Occipital lobe (tissue), 2 donors: ENCODE data around the gene GNAI2. TPM values are rescaled to one million over a fixed set of nuclear protein-coding genes. Genes with fewer than 3 reads are reported as not detected.
A peak's percentile ranks its signal among the peaks of the same experiment; 100 is the strongest.

ENCODE experiments used
- DNase-seq: peaks from one replicate; lab custom pipeline; 2025; lab: John Stamatoyannopoulos, UW
- total RNA-seq: library from RNA; depleted of rRNA; stranded (reverse); fragments of >200 nt; gene quantifications from one replicate; pipeline ENCODE4 v1.2.3, GENCODE V29; 2014

The GNAI2 gene
- total RNA-seq: 84.5 TPM

GRCh38 chr3:50235716-50236483 lies at the start of gene GNAI2:
GNAI2 (plus strand) TSS chr3:50236204; CDS start chr3:50236336, 132 bp downstream.
- peak; percentile 99 for DNase-seq

- no peak for DNase-seq
These were observed 48.3 kb upstream of the GNAI2 start for GRCh38 chr3:50187750-50188149.

- DNase-seq: peak; percentile 68
These were observed 46.7 kb upstream of the GNAI2 start for GRCh38 chr3:50189274-50189673.

- no peak for DNase-seq
These were observed 46.0 kb upstream of the GNAI2 start for GRCh38 chr3:50189989-50190388.

GRCh38 chr3:50190936-50191660 lies 44.9 kb upstream of the GNAI2 start, which contains the start of gene GNAT1:
GNAT1 (plus strand) TSS chr3:50191610; CDS start chr3:50191726, 116 bp downstream.
- no peak for DNase-seq

DNA sequence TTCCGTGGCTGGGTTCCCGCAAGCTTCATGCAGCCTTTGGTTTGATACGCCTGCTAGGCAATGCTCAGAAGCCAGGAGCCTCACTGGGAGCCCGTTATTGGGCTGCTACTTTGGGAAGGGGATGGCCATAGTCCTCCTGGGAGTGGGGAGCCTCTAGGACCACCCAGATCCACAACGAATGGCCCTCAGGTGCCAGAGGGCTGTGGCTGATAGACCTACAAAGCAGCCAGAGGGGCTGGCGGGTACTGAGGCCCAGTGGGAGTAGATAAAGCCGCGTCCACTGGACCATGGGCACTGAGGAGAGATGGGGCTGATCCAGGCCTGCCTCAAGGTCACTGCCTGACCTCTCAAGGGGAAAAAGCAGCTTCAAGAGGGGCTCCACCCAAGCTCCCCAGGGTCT lies 43.9 kb upstream of the GNAI2 start:
- no peak for DNase-seq

DNA sequence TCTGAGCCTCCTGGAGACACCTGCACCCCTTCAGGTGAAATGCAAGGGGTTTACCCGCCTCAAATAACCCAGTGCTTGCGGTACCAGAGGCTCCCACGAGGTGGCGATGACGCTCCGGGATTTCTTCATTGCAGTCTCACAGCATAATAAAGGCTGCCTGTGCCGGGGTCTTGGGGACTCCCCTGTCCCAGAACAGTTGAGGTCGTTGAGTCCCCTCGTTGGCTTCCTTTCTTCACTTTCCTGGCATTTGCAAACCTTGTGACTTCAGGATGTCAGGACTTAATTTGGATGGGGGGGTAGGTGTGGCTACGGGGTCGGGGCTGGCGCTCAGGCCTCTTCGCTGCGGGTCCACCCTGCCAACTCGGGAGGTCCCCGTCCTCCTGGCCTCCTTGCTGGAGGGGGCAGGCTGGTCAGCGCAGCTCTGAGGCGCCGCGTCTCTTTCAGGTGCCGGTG lies 43.3 kb upstream of the GNAI2 start:
- peak; percentile 39 for DNase-seq

DNA sequence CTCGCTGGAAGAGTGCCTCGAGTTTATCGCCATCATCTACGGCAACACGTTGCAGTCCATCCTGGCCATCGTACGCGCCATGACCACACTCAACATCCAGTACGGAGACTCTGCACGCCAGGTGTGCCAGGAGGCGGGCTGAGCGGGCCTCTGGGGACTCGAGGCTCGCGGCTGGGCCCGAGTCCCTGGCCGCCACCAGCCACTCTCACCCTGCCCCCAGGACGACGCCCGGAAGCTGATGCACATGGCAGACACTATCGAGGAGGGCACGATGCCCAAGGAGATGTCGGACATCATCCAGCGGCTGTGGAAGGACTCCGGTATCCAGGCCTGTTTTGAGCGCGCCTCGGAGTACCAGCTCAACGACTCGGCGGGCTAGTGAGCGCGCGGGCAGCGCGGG lies 42.7 kb upstream of the GNAI2 start:
- DNase-seq: no peak

DNA sequence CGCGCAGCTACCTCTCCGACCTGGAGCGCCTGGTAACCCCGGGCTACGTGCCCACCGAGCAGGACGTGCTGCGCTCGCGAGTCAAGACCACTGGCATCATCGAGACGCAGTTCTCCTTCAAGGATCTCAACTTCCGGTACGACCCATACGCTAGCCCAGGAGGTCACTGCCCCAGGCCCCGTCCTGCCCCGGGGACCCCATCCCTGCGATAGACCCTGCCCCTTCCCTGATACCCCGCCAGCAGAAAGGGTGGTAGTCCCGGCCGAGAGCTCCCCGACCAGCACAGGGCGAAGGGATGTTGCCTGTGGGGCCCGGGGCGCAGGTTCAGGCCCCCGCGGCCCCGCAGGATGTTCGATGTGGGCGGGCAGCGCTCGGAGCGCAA lies 42.3 kb upstream of the GNAI2 start:
- no peak for DNase-seq

GRCh38 chr3:50194128-50194902 lies 41.7 kb upstream of the GNAI2 start:
- peak; percentile 20 for DNase-seq

- DNase-seq: no peak
These were observed 41.0 kb upstream of the GNAI2 start for GRCh38 chr3:50194903-50195500.

- DNase-seq: no peak
These were observed 40.3 kb upstream of the GNAI2 start for GRCh38 chr3:50195501-50196252.

GRCh38 chr3:50196253-50196801 lies 39.7 kb upstream of the GNAI2 start:
- DNase-seq: no peak

DNA sequence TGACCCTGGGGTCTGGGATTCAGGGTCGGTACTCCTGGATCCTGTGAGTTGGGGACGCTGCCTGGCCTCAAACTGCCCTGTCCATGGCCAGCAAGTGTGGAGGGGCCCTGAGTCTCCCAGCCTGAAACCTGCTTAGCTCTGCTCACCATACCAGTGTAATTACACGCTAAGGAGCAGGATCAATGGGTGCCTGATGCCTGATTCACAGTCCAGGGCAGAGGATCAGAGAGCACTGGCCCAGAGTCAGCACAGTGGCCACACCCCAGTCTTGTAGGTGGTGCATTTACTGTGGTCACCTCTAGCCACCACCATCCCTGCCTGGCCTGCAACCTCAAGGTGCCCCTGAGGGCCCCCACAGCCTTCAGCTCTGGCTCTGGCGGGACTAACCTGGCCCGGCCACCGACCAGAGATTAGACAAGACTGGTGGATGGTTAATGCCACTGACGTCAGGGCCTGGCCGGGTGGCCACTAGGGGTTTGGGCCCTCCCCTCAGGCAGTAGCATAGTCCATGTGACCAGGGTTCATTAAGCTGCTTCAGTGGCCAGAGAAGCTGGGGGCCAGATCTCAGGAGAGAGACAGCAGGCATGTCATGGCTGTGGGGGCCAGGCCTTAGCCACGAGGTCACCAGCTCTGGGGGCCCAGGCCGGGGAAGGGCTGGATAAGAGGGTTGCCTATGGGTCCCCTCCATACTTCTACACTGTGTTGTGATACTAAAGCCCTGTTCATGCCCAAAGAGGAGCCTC lies 34.3 kb upstream of the GNAI2 start:
- DNase-seq: no peak

- DNase-seq: no peak
These were observed 33.5 kb upstream of the GNAI2 start for GRCh38 chr3:50202353-50203112.

DNA sequence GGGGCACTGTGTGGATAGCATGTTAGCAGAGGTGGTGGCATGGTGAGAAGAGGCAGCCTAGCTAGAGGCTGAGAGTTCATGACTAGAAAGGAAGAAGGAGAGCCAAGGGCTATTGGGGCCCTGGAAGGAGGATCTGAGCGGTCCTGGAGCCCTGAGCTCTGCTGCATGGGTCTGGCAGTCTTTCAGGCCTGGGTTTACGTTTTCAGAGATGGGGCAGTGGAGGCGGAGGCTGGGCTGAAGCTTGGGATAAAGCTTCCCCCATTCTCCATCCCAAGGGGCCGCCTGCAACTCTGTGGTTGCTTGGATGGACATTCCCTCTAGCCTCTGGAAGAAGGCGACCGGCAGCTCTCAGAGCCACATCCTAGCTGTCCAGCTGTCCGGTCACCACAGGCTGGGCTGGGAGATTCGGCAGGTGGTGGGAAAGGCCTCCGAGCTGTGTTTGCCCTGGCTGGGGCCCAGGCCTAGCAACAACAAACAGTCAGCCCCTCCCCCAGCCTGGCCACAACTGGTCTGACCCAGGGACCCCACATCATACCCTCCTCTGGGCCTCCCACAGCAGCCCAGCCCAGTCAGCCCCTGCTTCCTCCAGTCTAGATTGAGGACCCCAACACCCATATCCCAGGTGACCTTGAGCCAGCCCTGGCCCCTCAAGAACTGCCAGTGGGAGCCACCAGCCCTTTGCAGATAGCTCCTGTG lies 32.7 kb upstream of the GNAI2 start:
- no peak for DNase-seq

DNA sequence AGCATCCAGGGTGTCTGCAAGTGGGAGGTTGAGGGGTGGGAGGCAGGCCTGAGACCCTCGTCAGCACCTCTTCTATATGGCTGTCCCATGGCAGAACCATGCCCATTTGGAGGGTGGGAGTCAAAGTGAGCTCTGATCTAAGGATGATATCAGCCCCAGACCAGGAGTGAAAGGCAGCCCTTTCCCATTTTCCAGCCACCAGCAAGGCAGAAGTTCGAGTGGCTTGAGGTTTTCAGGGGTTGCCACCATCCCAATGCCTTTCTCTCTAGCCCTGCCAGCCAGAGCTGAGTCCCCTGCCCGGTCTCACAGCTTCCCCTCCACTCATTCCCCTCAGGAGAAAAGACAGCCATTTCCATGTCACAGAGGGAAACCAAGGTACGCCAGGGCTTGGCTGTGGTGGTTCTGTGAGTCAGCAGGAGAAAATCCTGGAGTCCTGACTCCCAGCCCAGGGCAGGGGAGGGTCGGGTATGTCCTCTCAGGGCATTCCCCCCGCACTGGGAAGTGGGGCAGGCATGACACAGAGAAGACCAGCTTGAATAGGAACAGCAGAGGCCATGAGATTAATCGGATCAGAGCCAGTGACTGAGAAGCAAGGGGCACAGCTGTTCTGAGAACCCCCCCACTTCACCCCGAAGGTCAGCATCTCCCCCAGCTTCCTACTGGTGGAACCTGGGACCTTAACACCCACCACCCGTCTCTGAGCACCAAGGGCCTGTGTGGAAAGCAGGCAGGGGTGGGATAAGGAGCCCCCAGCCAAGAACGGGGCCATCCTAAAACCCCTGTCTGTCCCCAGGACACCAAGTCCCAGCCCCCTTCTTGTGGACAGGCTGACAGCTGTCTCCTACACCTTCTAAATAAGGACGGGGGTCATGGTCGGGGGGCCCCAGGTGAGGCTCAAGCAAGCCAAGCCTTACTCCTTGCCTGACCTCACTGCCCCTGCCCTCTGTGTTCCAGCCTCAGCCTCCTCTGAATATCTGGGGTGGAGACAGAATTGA lies 31.9 kb upstream of the GNAI2 start:
- DNase-seq: no peak
